IPS-NIHi7 (cell line): ENCODE data around the gene HMX1.

ENCODE experiments used
- DNase-seq: peaks from one replicate; pipeline ENCODE4 v3.0.0; 2012; ENCODE audit warnings: mixed read lengths; ENCODE audit errors: extremely low spot score

The HMX1 gene

DNA sequence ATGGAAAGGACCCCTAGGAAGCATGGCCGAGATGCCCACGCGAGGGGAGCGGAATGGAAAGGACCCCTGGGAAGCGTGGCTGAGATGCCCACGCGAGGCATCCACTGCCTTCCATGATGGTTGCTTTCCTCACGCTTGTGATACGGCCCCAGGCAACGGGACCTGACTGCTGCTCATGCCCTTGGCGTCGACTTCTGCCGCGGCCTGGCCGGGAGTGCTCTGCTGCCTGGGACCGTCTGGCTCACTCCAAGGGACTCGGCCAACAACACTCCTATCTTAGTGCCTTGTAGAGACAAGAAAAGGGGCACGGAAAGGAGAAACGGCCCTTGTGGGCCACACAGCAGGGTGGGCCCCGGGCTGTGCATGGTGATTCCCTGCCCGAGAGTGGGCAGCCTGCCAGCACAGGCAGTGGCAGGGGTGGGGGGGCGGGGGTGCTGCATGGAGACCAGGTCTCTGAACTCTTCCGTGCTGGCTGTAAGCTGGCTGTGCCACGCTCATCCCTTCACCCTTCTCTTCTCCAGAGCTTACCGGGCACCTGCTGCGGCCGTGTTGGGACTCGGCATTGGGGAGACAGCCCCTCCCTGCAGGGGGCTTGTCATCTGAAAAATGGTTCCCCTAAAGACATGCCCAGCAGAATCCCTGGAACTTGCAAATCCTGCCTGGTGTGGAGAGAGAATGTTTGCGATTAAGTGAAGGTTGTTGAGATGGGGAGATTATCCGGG, 38.6 kb upstream of the HMX1 start:
- no peak for DNase-seq

DNA sequence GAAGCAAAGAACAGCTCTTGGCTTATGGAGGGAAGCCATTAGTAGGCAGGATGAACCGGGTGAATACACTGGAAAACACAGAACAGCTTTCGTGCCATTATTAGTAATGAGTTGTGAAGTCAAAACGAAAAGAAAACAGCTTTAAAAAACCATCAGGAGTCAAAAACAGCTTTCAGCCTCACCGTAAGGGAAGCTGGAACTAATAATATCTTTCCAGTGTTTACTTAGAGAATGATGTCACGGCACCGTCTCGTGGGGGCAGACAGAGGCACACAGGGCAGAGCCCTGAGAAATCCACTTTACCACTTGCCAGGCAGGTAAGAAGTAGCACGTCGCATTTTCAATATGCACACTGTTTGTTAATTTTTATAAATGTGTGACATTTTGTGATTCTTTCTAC, 37.9 kb upstream of the HMX1 start:
- DNase-seq = no peak

GRCh38 chr4:8908206-8908893, 36.7 kb upstream of the HMX1 start:
- DNase-seq = no peak

DNA sequence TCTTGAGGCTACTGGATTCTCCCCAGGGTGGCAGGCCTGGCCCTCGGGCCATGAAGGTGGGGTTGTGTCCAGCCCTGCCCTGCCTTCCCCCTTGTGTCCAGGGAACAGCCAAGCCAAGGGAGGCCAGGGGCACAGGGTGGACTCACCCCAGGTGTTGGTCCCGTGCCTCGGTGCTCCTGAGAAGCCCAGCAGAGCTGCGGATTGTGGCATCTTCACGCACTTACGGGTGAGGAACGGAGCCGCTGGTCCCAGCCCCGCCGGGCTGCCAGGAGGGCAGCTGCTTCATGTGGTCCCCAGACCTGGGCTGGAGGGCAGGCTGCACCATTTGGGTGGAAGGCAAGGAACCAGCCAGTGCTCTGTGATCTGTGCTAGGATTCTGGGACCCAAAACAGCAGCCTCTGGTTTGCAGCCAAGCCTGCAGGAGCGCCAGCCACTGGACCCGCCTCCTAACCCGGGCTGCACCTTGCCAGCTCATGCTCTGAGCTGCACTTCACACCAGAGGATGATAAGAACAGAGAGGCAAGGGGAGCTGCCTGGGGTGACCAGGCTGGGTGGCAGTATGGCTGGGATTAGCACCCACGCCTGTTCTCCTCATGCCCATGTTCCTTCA, 36.1 kb upstream of the HMX1 start:
- no peak for DNase-seq

DNA sequence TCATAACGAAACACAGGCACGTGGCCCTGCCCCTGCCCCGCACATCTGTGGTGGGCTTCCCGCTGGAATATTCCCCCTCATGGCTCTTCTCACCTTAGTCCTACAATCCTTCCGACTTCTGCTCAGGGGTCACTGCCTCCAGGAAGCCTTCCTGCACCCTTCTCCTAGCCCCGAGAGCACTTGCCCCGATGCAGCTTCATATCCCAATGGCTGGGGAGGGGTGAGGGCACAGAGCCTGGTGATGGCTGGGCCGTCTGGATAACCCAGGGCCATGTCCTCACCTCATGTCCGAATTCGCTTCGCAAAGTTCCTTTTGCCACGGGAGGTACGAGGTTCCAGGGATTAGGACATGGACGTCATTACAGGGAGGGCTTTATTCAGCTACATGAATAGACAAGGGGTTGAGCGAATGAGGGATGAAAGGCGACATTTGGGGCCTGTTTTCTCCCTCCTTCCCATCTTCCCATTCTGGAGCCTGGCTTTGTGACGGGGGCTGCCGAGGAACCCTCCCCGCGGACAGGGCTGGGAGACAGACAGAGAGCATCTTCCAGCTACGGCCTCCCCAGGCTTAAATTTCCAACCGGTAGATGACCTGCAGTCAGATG, 35.5 kb upstream of the HMX1 start:
- DNase-seq = no peak

DNA sequence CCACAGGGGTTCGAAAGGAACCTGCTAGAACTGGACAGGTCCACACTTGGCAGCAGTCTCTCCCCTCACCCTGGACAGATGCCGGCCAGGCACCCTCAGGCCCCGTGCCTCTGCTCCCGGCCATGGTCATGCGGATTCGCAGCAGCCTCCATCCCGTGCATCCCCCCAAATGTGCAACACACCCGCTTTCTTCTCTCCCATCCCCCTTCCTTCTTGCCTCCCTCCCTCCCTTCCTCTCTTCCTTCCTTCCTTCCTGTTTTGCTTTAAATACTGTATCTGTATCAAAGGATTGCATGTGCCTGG, 35.0 kb upstream of the HMX1 start:
- DNase-seq = no peak

GRCh38 chr4:8905773-8906667, 34.4 kb upstream of the HMX1 start:
- DNase-seq = no peak

DNA sequence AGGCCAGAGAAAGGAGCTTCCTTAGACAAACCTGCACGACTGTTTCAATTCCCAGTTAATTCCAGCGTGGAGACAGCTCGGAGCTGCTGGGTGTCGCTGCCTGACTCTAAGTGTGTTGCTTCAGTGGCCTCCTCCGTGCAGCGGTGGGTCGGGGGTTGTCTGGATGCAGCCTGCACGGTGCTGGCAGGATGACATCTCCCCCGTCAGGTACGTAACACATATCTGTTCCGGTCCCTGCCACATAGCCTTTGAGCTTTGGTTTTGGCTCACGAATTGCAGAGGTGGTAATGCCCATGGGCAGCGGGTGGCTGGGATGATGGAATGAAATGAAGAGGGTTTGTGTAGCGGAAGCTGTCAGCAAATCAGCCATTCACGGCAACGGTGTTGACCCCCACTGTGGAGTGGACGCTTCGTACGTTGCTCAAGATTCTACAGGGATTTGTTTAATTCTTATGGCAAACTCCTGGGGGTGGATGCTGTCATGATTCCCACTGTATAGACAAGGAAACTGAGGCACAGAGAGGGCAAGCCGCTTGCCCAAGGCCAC, 33.7 kb upstream of the HMX1 start:
- DNase-seq = no peak

DNA sequence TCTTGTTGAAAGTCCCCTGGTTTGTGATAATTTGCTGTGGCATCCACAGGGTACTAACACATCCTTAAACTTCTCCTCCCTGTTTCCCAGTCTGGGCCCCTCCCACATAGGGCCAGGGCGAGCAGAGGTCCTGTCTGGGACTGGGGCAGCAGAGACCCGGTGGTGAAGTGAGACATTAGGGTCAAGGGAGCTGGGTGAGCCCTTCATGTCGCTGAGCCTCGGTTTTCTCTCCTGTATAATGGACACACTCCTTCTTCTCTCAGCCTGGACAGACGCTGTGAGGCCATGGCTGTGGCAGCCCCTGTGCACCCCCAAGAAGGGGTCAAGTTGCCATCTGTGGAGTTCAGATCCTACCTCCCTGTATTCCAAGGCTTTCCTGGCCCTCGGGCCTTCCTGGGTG, 33.0 kb upstream of the HMX1 start:
- DNase-seq = no peak

GRCh38 chr4:8904041-8904501, 32.4 kb upstream of the HMX1 start:
- DNase-seq = no peak

DNA sequence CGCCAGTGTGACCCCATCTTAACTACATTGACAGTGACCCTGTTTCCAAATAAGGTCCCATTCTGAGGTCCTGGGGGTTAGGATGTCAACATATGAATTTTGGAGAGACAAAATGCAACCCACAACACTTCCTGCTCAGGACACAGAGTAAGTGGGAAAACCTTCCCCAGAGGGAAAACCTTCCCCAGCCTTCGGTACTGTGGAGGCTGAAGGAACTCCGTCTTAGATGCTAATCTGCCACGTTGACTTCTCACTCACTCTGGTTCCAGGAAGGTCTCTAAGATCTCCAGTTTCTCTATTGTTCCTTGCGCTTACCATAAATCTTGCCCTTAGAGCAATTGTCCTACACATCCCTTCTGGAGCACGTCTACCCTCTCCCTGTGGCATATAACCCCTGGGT, 29.7 kb upstream of the HMX1 start:
- no peak for DNase-seq

GRCh38 chr4:8900588-8900987, 28.9 kb upstream of the HMX1 start:
- DNase-seq = no peak

GRCh38 chr4:8898419-8898818, 26.8 kb upstream of the HMX1 start:
- DNase-seq = no peak

- no peak for DNase-seq
These were observed 25.9 kb upstream of the HMX1 start for GRCh38 chr4:8897251-8898167.

DNA sequence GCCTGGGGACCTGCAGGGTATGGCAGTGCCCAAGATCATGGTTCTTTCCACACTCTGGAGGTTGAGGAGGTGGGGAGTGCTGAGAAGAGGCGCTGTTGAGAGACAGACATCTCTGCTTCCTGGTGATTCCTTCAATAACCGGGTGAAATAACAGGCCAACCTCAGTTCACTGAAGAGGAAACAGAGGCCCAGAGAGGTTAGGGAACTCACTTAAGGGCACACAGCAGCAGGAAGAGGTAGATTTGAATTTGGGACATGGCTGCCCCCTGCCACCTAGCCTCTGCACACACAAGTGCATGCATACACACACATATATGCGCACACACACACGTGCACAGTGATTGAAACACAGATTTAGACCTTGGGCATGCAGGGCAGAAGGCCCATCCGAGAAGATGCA, 24.9 kb upstream of the HMX1 start:
- DNase-seq = no peak

DNA sequence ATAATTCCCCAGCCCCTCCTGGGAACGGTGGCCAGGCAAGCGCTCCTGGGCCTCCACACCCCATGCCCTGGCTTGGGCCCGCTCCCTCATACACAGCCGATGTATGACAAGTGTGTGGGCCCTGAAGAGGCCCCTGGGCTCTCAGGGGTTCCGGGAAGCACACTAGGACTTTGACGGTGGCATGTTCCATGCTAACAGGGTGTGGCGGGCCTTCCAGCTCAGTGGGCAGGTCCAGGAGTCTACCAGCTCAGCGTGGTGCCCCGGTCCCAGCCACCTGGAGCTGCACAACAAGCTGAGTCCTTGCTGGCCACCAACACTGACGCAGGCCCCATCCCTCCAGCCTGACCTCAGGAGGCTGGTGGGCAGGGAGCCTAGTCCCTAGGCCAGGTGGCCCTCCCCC, 24.4 kb upstream of the HMX1 start:
- no peak for DNase-seq

- DNase-seq = no peak
These were observed 23.7 kb upstream of the HMX1 start for GRCh38 chr4:8895295-8895694.

DNA sequence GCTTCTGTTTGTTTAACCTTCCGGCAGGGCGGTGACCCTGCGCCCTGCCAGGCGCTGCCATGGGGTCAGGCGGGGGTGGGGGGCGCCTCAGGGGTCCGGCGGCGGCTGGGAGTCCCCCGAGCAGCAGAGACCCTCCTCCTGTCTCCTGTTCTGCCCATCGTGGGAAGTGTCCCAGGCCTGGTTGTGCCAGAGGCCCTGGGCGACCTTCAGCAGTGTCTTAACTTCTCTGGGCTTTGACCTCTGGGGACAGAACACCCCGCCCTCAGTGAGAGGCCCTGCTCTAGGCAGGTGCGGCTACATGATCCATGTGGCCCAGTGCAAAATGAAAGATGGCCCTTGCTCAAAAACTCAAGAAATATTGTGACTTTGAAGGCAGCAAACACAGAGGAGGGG, 22.8 kb upstream of the HMX1 start:
- no peak for DNase-seq

- DNase-seq = peak; percentile 35
These were observed 22.2 kb upstream of the HMX1 start for GRCh38 chr4:8893624-8894423.

DNA sequence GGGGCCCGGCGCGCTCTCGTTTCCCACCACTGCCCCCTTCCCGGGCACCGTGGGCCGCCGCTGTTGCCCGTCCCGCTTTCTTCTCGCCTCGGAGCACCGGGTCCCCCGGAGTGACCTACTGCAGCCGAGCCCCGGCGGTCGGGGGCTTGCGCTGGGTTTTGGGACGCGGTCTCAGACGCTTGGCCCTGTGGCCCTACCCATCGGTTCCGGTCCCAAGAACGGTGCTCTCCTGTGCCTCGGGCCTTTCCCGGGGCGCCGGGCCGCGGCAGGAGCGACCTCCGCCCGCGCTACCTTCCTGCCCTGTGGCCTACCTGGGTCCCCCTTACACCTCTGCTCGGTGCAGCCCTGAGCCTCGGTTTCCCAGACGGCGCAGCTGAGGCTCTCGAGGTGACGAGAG, 21.6 kb upstream of the HMX1 start:
- no peak for DNase-seq
